K562 (cell line): Measurements from ENCODE around the gene CCN2. TPM values are rescaled to one million over a fixed set of nuclear protein-coding genes. Genes with fewer than 3 reads are reported as not detected.

Experiments
- DIDO1 ChIP-seq: fragments of 450-650 bp; IDR thresholded peaks from 2 replicates; pipeline ENCODE4 v1.6.1; 2016; ENCODE audit warnings: low read depth, missing biosample characterization, missing genetic modification characterization
- KDM1A ChIP-seq, 2 experiments: fragments of 450-650 bp; IDR thresholded peaks; 2 replicates each; pipeline ENCODE4 v1.6.1; 2016; ENCODE audit warnings: mild to moderate bottlenecking in 2 of 2
- RBM39 ChIP-seq: fragments of 200-400 bp; formaldehyde crosslinking; optimal IDR thresholded peaks from 2 replicates; pipeline ENCODE3; 2018; ENCODE audit warnings: low read depth, low read length
- SREBF2 ChIP-seq: sonication (generic); formaldehyde crosslinking; IDR thresholded peaks from 2 replicates; pipeline ENCODE4 v1.4.0; 2020; ENCODE audit warnings: mild to moderate bottlenecking, missing genetic modification reagents
- ZBED1 ChIP-seq: IDR thresholded peaks from 2 replicates; pipeline ENCODE4 v1.6.1; 2014
- ZNF253 ChIP-seq: fragments of 250-450 bp; sonication (Bioruptor Pico); conservative IDR thresholded peaks from 2 replicates; pipeline ENCODE4 v1.6.1; 2021; ENCODE audit warnings: mild to moderate bottlenecking
- polyA plus RNA-seq, 8 experiments: library from polyadenylated mRNA; depleted of rRNA in 4 of 8; stranded (reverse) in 5 of 8; unstranded in 3 of 8; fragments of >200 nt; fragmentation: Nextera tagmentation in 2 of 8; fragmentation: Illumina TruSeq in 1 of 8; extraction: Ambion mirVana in 2 of 8; extraction: Trizol in 1 of 8; gene quantifications; 2 replicates each; pipeline versions ENCODE4 v1.2.1 to v1.2.3, GENCODE V29; 2011 to 2014; ENCODE audit warnings: inconsistent platforms in 1 of 8, missing spikeins in 1 of 8
- total RNA-seq, 7 experiments: library from RNA; depleted of rRNA in 6 of 7; stranded (reverse); fragments of >200 nt in 6 of 7; fragmentation: Illumina TruSeq in 2 of 7; extraction: Trizol in 2 of 7; gene quantifications; 2 replicates each; pipeline versions ENCODE4 v1.2.1 to v1.2.3, GENCODE V29; 2011 to 2021; ENCODE audit warnings: low replicate concordance in 1 of 7
- TF ChIP-seq, protein P1 (sequence below), 2 experiments: fragments of 450-650 bp; IDR thresholded peaks; 2 replicates each; pipeline ENCODE4 v1.6.1; 2016; ENCODE audit warnings: mild to moderate bottlenecking in 2 of 2, borderline replicate concordance in 1 of 2, low read depth in 1 of 2, moderate library complexity in 1 of 2

Gene CCN2
- total and polyA plus RNA-seq, 9 of the 15 experiments (the other 6 are each of a cell fraction or from before 2014, with no cell fraction given), result 0.40 TPM; not detected in 8

DNA sequence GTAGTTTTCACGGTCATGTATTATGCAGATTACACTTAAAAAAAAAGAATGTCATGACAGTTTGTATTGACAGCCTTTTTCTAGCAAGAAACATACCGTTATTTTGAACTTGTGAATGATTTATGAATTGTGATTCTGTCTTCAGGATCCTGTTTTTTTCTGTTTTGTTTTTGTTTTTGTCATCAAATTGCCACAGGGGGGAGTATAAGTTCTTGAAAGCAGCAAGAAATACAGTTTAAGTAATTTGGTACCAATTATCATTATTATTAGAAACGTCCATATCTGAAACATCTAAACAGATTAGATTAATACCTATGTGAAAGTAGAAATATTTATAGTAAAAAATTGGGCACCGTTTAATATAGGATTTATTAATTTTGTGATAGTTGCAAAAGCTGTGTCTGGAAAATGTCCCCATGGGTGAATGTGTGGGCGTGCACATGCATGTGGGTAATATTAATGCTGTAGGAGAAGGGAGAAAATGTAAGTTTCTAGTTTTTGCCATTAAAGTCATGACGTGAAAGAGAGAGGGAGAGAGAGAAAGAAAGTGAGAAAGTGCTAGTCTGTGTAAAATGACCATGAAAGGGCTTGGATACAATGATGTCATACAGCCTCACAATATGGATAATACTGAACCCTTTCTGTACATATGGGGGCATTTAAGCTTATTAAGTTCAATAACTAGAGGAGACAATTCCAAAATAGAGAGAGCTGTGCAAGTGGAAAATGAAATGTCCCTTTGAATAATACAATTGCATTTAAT is 9.4 kb upstream of the CCN2 start (continued):
- TF ChIP-seq, protein P1, sequence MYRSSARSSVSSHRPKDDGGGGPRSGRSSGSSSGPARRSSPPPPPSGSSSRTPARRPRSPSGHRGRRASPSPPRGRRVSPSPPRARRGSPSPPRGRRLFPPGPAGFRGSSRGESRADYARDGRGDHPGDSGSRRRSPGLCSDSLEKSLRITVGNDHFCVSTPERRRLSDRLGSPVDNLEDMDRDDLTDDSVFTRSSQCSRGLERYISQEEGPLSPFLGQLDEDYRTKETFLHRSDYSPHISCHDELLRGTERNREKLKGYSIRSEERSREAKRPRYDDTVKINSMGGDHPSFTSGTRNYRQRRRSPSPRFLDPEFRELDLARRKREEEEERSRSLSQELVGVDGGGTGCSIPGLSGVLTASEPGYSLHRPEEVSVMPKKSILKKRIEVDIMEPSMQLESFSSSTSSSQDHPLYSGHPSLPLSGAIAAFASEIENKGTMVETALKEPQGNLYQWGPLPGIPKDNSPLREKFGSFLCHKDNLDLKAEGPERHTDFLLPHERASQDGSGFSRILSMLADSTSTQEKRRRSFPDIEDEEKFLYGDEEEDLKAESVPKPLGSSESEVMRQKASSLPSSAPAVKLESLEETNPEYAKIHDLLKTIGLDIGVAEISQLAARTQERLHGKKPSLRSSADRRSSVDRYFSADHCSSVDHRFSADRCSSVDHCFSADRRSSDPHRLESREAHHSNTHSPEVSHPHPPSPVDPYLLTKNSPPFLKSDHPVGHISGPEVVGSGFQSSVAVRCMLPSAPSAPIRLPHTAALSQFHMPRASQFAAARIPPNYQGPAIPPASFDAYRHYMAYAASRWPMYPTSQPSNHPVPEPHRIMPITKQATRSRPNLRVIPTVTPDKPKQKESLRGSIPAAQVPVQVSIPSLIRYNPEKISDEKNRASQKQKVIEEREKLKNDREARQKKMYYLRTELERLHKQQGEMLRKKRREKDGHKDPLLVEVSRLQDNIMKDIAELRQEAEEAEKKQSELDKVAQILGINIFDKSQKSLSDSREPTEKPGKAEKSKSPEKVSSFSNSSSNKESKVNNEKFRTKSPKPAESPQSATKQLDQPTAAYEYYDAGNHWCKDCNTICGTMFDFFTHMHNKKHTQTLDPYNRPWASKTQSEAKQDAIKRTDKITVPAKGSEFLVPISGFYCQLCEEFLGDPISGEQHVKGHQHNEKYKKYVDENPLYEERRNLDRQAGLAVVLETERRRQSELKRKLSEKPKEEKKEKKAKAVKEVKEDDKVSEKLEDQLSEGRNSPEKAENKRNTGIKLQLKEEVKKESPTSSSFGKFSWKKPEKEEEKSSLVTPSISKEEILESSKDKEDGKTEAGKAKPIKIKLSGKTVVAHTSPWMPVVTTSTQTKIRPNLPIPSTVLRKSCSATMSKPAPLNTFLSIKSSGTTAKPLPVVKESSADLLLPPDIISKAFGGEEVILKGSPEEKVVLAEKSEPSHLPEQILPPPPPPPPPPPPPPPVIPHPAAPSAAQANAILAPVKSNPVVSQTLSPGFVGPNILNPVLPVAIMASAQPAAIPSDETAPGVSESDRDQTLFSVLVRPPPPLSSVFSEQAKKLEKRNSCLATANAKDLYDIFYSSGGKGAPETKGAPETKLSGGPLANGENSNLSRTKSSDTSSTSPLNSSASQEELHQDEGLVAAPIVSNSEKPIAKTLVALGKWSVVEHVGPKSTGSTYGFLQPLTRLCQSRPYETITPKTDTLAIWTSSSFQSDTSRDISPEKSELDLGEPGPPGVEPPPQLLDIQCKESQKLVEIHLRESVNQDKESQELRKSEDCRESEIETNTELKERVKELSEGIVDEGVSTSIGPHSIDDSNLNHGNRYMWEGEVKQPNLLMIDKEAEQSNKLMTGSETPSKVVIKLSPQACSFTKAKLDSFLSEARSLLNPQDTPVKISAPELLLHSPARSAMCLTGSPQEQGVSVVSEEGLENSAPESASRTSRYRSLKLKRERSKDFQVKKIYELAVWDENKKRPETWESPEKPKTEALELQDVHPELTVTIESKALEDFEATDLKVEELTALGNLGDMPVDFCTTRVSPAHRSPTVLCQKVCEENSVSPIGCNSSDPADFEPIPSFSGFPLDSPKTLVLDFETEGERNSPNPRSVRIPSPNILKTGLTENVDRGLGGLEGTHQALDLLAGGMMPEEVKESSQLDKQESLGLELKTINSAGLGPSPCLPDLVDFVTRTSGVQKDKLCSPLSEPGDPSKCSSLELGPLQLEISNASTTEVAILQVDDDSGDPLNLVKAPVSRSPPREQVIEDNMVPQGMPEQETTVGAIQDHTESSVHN (IDR thresholded peaks at IDR 0.05; ENCODE audit: borderline replicate concordance in 1 of 2, low read depth in 1 of 2), result no peak
- TF ChIP-seq ZBED1, result no peak
- TF ChIP-seq ZNF253 (CRISPR knock-in tag), result no peak
- no peak for TF ChIP-seq SREBF2 (CRISPR knock-in tag)
- no peak for TF ChIP-seq KDM1A (IDR thresholded peaks at IDR 0.05)
- no peak for TF ChIP-seq RBM39
- TF ChIP-seq DIDO1 (tag), result no peak
